Hematopoietic multipotent progenitor cell treated with erythropoietin and hydrocortisone succinate and interleukin-3 and kit ligand, for 15 days (in vitro differentiated cells): ENCODE data around the gene FAM222A.

ENCODE experiments used
- DNase-seq: peaks from one replicate; pipeline ENCODE4 v3.0.0-alpha.2; 2015; ENCODE audit warnings: low spot score

The FAM222A gene

DNA sequence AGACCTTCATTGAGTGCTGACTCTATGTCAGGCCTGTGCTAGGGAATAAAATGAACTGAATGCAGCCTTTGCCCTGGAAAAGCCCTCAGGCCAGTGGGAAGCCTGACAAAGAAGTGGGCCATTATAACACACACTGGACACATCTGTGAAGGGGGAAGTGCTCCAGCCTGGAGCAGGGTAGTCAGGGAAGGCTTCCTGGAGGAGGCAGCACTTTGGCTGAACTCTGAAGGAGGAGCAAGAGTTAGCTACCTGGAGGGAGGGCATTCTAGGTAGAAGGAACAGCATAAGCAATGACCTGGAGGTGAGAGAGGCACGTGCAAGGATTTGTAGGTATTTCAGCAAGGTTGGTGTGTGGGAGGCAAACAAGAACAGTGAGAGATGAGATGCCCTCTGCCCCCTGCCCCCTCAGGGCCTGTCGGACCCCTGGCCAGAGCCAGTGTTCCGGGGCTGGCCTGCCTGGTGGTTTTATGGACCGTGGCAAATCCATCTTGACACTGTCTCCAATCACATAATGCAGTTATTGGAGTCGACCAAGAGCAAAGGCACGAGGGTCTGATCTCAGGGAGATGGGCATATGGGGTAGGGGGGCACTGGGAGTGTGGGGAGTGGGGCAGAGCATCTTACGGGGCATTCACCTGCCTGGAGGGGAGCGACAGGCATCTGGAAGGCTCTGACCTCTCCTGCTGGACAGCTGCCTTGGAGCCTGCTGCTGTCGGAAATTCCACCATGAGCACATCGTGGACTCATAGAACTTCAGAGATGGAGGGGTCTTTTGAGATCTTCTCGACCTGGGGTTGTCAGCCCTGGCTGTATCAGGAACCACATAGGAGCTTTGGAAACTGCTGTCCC is 2.7 kb upstream of the FAM222A start:
- DNase-seq: no peak

GRCh38 chr12:109711596-109712461 is 1.8 kb upstream of the FAM222A start:
- no peak for DNase-seq

DNA sequence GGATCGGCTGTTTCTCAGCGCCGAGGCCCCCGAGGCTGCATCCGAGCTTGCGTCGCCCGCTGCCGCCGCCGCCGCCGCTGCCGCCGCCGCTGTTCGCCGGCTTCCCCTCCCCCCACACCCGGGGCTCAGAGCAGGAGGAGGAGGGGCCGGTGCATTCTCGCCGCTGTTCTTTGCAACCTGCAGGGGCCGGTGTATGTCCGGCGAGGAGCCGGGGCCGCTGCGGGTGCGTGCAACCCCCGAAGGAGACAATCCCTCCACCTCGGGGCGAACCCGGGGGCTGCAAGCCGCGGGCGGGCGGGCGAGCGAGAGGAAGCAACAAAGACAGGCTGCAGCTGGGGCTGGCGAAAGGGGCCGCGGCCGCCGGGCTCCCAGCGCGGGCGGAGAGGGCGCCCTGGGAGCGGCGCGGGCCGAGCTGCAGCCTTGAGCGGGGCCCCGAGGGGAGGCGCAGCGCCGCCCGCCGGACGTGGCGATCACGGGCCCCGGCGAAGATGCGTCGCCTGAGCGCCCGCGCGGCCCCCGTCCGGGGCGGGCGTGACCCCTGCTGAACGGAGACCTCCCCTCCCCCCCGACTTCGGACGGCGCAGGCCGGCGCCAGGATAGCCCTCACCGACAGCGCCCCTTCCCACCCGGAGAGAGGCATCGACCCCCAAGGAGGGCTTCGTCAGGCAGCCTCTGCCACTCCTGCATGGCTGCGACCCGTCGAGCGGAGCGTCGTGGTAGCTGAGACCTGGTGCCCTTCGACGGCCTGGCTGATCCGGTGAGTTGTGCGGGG is 702 bp downstream of the FAM222A start:
- no peak for DNase-seq

DNA sequence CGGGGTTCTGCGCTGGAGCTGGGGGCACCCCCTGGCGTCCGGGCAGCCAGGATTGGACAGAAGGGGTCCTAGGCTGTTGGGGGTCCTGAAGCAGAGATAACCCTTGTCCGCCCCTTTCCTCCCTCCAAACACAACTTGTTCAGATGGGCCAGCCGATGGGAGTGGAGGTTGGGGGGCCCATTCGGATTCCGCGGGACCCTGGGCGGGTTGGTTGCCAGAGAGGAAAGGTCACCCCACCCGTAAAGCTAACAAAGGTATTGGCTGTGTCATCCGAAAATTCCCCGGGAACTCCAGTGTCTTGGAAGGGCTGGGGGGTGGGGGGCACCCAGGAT is 1.3 kb downstream of the FAM222A start:
- no peak for DNase-seq

- DNase-seq: no peak
Observed at GRCh38 chr12:109715310-109716091, 1.9 kb downstream of the FAM222A start.

GRCh38 chr12:109716092-109716479 is 2.5 kb downstream of the FAM222A start:
- DNase-seq: no peak

- DNase-seq: no peak
Observed at GRCh38 chr12:109716512-109717389, 3.1 kb downstream of the FAM222A start.

DNA sequence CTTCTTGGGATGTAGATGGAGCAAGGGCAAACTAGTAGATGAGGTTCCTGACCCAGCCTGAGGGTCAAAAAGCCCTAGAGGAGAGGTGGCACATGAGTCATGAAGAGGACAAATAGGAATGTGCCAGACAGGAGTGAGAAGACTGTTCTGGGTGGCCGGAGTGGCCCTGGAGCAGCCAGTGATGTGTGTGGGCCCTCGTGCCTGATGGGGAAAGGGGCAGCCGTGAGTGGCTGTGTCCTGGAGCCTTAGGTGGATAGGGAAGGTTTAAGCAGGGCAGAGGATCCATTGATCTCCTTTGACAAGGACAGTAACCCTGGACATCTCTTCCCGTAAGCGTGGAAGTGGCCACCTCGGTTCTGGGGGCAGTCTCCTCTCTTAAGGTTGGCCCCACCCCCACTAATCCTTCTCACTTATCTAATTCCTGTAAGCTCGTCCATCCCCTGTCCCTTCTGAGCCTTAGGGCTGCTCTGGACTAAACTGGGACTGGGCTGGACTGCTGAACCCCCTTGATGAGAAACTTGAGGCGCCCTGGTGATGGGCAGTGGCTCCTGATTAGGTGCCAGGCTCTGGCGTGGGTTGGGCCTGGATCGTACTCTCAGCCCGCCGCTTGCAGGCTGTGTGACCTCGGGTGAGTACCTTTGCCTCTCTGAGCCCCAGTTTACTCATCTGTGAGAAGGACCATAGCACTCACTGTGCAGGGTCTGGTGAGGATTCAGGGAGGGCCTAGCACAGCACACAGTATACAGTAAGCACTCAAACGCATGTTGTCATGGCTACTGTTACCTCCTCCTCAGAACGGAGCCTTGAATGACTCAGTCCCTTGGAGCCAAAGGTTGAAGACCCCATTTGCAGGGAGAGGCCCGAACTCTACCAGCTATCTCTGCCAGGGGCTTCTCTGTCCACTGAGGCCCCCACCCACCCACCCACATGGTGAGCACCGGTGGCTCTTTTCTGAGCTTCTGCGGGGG is 4.0 kb downstream of the FAM222A start:
- no peak for DNase-seq

DNA sequence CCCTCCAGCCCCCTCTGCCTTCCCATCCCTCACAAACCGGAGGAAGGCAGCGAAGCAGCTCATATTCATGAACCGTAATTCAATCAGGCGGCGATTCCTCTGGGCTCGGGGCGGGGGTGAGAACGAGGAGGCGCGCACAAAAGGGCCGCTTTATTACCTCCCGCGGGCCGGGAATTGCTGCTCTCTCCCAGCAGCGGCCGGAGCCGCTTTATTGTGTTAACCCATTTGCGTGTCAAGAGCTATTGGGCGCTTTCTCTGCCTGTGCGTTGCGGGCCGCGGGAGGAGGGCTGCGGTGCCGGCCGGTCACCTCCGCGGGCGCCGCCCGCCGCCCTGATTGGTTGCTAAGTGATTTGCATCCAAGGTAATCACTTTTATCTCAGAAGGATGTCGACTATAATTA is 4.8 kb downstream of the FAM222A start:
- no peak for DNase-seq

GRCh38 chr12:109719123-109720022 is 5.7 kb downstream of the FAM222A start:
- no peak for DNase-seq

DNA sequence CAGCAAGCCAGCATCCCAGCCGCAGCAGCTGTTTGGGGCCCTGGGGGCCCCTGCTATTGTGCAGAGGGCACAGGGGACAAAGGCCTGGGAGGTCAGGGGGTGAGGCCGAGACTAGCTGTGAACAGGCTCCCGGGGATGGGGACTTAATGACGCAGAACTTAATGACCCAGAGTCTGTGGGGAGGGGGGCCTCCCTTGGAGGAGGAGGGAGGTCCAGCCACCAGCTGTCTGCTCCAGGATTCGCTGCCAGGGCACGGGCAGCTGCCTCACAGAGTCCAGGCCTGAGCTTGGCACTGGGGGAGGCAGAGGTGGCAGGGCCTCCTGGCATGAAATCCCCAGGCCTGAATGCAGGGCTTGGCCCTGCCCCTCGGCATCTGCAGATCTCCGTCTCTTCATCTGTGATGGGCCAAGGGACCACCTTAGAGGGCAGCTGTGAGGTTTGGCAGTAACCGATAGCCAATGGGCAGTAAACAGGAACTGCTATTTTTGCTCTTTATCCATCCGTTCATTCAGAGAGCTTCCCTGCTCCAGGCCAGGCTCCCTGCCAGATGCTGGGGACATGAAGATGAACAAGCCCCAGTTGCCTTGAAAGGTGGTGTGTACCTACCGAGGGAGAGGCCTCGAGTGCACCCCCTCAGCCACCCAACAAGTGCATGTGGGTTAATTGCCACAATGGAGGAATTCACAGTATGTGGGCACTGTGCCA is 6.7 kb downstream of the FAM222A start:
- no peak for DNase-seq

DNA sequence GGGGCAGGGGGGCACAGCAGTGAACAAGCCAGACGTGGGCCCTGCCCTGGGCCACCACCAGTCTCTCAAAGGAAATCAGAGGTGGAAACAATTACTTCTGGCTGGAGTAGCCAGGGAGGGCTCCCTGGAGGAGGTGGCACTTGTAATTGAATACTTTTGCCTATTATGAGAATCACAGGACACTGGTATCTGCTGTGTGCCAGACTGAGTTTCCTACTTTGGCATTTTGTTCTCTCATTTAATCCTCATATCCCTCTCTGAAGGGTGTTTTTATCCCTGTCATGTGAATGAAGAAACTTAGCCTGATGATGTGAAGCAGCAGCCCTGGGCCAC is 7.2 kb downstream of the FAM222A start:
- no peak for DNase-seq

- no peak for DNase-seq
Observed at GRCh38 chr12:109721276-109721675, 7.7 kb downstream of the FAM222A start.

GRCh38 chr12:109722022-109722720 is 8.5 kb downstream of the FAM222A start:
- no peak for DNase-seq

DNA sequence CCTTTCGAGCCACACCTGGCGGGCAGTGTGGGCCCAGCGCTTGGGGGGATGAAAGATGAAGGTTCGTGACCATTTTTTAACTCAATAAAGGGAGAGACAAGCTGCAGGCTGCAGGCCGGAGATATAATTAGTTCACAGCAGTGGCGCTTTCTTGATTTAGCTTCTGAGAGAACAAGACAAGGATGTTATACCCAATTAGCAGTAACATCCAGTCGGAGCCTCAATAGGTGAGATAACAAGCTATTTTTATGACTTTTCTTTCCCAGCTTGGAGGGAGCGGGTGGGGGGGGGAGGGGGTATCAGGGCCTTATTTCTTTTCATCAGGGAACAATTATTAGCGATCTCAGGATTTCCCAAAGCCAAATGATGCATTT is 9.1 kb downstream of the FAM222A start:
- no peak for DNase-seq

GRCh38 chr12:109723311-109723881 is 9.8 kb downstream of the FAM222A start:
- DNase-seq: no peak

GRCh38 chr12:109724321-109724892 is 10.8 kb downstream of the FAM222A start:
- no peak for DNase-seq
